ENCODE measurements around the gene TXK.

Gene TXK

GRCh38 chr4:48127231-48127630 is 6.8 kb downstream of the TXK start:
- TF ChIP-seq POLR2A (IDR thresholded peaks at IDR 0.05; ENCODE audit: low read length) (no peak), GATA1 (IDR thresholded peaks at IDR 0.05; ENCODE audit: low read depth, low read length) (no peak)
- DNase-seq: no peak

GRCh38 chr4:48126621-48127020 is 7.4 kb downstream of the TXK start:
- TF ChIP-seq POLR2A (IDR thresholded peaks at IDR 0.05; ENCODE audit: low read length) (no peak), GATA1 (IDR thresholded peaks at IDR 0.05; ENCODE audit: low read depth, low read length) (no peak)
- DNase-seq: peak in 1 of 2 experiments; percentile 17

DNA sequence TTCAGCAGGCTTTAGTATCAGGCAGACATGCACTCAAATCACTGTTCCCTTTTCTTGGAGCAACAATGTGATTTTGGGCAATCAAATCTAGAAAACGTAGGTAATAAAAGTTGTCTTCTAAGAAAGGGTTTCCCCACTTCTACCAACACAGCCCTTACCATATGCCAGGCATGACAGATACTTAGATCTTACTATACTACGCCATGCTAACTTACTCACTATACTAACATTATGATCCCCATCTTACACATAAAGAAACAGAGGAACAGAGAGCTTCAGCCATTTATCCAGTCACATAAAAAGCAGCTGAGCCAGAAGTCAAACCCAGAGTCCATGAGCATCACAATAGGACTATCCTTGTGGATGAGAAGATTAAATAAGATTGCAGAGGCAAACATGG is 9.2 kb downstream of the TXK start:
- no peak for DNase-seq
- TF ChIP-seq POLR2A (IDR thresholded peaks at IDR 0.05; ENCODE audit: low read length): no peak
- no peak for TF ChIP-seq GATA1 (IDR thresholded peaks at IDR 0.05; ENCODE audit: low read depth, low read length)

DNA sequence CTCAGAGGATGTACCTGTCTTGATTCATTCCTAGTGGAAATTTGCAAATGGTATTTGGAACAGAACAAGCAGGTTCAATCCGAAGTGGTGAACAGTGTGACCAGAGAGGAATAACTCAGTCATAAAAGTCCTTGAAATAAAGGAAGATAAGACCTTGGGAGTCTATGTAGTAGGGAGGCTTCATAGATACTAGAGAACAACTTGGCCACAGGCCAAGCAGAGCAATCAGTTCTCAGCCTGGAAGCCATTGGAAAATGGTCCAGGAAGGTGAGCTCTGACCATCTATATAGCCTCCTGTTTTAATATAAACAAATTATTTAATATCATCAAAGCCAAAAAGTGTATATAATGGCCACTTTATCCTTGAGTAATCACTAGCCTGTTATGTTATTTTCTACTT is 11.3 kb downstream of the TXK start:
- DNase-seq: no peak
- TF ChIP-seq POLR2A (IDR thresholded peaks at IDR 0.05; ENCODE audit: low read length) (no peak), GATA1 (IDR thresholded peaks at IDR 0.05; ENCODE audit: low read depth, low read length) (no peak)

DNA sequence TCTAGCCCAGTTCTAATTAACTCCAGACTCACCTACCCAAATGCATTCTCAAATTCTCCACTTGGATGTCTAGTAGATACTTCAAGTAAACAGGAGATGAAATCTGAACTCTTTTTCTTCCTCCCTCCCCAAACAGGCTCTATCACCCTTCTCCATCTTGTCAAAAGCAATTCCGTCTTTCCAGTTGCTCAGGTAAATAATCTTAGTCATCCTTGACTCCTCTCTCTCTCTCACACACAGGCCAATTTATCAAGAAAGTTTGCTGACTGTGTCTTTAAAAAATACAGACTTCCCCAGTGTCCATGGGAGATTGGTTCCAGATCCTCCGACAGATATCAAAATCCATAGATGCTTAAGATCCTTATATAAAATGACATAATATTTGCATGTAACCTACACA is 12.9 kb downstream of the TXK start:
- no peak for TF ChIP-seq GATA1 (IDR thresholded peaks at IDR 0.05; ENCODE audit: low read depth, low read length)
- TF ChIP-seq POLR2A (IDR thresholded peaks at IDR 0.05; ENCODE audit: low read length): no peak
- no peak for DNase-seq

- TF ChIP-seq POLR2A (IDR thresholded peaks at IDR 0.05; ENCODE audit: low read length) (no peak), GATA1 (IDR thresholded peaks at IDR 0.05; ENCODE audit: low read depth, low read length) (no peak)
- no peak for DNase-seq
Measured at GRCh38 chr4:48120132-48120531, 13.9 kb downstream of the TXK start.

GRCh38 chr4:48119646-48120045 is 14.4 kb downstream of the TXK start:
- no peak for TF ChIP-seq POLR2A (IDR thresholded peaks at IDR 0.05; ENCODE audit: low read length)
- no peak for TF ChIP-seq GATA1 (IDR thresholded peaks at IDR 0.05; ENCODE audit: low read depth, low read length)
- no peak for DNase-seq

- DNase-seq: no peak
- TF ChIP-seq POLR2A (IDR thresholded peaks at IDR 0.05; ENCODE audit: low read length) (no peak), GATA1 (IDR thresholded peaks at IDR 0.05; ENCODE audit: low read depth, low read length) (no peak)
Measured at GRCh38 chr4:48118081-48118480, 16.0 kb downstream of the TXK start.

DNA sequence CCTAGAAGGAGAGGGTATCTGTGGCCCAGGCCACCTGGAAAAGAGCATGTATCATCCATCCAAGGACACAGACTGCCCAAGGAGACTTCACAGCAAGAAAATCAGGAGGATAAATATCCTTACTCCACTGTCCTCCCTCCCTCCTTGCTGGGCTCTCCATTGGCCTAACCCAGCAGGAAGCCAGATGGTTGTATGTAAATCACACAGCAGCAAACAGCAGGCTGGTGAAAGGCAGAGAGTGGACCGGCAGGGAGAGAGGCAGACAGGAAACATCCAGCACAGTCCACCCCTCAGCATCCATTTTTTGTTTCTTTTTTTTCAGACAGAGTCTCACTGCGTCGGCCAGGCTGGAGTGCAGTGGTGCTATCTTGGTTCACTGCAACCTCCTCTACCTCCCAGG is 17.5 kb downstream of the TXK start:
- TF ChIP-seq GATA1 (IDR thresholded peaks at IDR 0.05; ENCODE audit: low read depth, low read length) (no peak), POLR2A (IDR thresholded peaks at IDR 0.05; ENCODE audit: low read length) (no peak)
- no peak for DNase-seq

DNA sequence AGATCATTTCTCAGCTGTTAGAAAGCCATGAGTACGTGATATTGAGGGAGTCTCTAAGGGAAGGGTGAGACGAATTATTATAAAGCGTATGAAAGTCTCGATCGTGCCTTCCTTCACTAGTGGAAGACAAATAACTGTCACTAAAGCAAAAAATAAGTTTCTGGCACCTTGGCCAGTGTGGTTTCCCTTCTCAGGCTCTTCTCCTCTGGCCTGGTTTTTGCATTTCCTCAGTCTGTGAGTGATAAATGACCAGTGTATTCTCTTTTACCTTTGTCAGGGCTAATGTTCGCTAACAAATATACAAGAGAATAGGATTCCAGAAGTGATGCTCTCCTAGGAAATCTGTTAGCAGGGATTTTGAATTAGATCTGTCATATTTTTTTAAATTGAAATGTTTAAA is 19.6 kb downstream of the TXK start:
- DNase-seq: no peak
- TF ChIP-seq GATA1 (IDR thresholded peaks at IDR 0.05; ENCODE audit: low read depth, low read length) (no peak), POLR2A (IDR thresholded peaks at IDR 0.05; ENCODE audit: low read length) (no peak)

- TF ChIP-seq GATA1 (IDR thresholded peaks at IDR 0.05; ENCODE audit: low read depth, low read length) (no peak), POLR2A (IDR thresholded peaks at IDR 0.05; ENCODE audit: low read length) (no peak)
- DNase-seq: no peak
Measured at GRCh38 chr4:48112017-48112667, 21.9 kb downstream of the TXK start.

GRCh38 chr4:48110452-48110978 is 23.5 kb downstream of the TXK start:
- TF ChIP-seq GATA1 (IDR thresholded peaks at IDR 0.05; ENCODE audit: low read depth, low read length) (no peak), POLR2A (IDR thresholded peaks at IDR 0.05; ENCODE audit: low read length) (no peak)
- no peak for DNase-seq

DNA sequence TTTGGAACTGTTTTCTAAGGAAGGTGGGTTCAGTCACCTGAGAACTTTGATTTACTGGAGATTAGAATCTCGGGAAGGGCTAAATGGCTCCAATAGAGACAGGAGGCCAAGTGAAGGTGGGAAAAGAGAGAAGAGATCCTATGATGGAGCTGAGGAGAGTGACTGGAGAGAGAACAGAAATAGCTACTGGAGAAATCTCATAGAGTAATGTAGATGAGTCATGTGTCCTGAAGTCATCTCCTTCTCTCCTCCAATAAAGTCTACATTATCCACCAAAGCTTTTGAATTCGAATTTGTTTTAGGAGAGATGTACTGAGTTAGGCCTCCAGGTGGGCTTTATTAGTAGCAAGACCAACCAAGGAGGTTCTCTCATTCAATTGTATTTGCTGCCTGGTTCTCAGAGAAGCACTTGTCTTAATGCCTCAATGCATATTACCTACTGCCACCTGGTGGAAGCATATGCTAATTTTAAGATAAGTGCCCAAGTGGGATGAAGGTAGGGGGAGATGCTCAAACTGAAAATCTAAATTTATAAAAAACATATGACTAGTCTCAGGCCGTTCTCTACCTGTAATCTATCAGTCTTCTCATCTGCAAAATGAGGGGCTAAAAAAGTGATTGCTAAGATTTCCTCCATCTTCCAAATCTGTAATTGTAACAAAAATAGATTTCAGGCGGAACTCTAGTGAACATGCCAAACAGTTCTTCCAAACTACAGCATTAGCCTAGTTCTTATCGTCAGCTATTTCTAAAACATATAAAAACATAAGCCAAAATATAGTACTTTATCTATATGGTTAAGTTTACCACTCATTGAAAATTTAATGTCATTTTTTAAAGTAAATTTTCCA is 24.4 kb downstream of the TXK start:
- DNase-seq: peak; percentile 50 to 64
- TF ChIP-seq GATA1 (IDR thresholded peaks at IDR 0.05; ENCODE audit: low read depth, low read length): no peak

GRCh38 chr4:48108309-48109073 is 25.6 kb downstream of the TXK start:
- DNase-seq: no peak
- no peak for TF ChIP-seq POLR2A (IDR thresholded peaks at IDR 0.05; ENCODE audit: low read length)
- no peak for TF ChIP-seq GATA1 (IDR thresholded peaks at IDR 0.05; ENCODE audit: low read depth, low read length)

Measured in erythroblast (primary cell).